DOHH2 (cell line): ENCODE measurements around the gene CERS5.

Source experiments
- H3F3A ChIP-seq: fragments of 200-600 bp; sonication (generic), shearing (Covaris generic); 2 replicates; pipeline ENCODE4 v1.6.0; 2016; ENCODE audit warnings: antibody characterized with exemption, mild to moderate bottlenecking; ENCODE audit not compliant: control insufficient read depth, insufficient read depth
- H3K27ac ChIP-seq: fragments of 200-600 bp; sonication (generic); 2 replicates; pipeline ENCODE4 v1.5.1; 2014; ENCODE audit warnings: low read depth, mild to moderate bottlenecking, low read length, moderate library complexity
- H3K27me3 ChIP-seq: fragments of 200-600 bp; sonication (generic); 2 replicates; pipeline ENCODE4 v1.6.1; 2014; ENCODE audit warnings: mild to moderate bottlenecking, low read length, mixed read lengths; ENCODE audit not compliant: control insufficient read depth
- H3K36me3 ChIP-seq: fragments of 200-600 bp; sonication (generic); 2 replicates; pipeline ENCODE4 v1.6.1; 2014; ENCODE audit warnings: mild to moderate bottlenecking, low read length, moderate library complexity, mixed read lengths; ENCODE audit not compliant: control insufficient read depth
- H3K4me1 ChIP-seq: fragments of 200-600 bp; sonication (generic); 2 replicates; pipeline ENCODE4 v1.6.1; 2014; ENCODE audit warnings: mild to moderate bottlenecking, low read length, mixed read lengths; ENCODE audit not compliant: control insufficient read depth
- H3K4me2 ChIP-seq: fragments of 200-600 bp; sonication (generic); 2 replicates; pipeline ENCODE4 v1.6.0; 2014; ENCODE audit warnings: mild to moderate bottlenecking, low read length, moderate library complexity
- H3K4me3 ChIP-seq: fragments of 200-600 bp; sonication (generic); 2 replicates; pipeline ENCODE4 v1.5.1; 2014; ENCODE audit warnings: mild to moderate bottlenecking, low read length, mixed read lengths
- H3K79me2 ChIP-seq: fragments of 200-600 bp; sonication (generic); 2 replicates; pipeline ENCODE4 v1.6.1; 2014; ENCODE audit warnings: mild to moderate bottlenecking, low read length, mixed read lengths; ENCODE audit not compliant: control insufficient read depth
- H3K9me2 ChIP-seq: fragments of 200-600 bp; sonication (generic); replicated peaks from 2 replicates; pipeline ENCODE4 v1.6.1; 2014; ENCODE audit warnings: mild to moderate bottlenecking, low read length, mixed read lengths; ENCODE audit not compliant: control insufficient read depth
- H3K9me3 ChIP-seq: fragments of 200-600 bp; sonication (generic); 2 replicates; pipeline ENCODE4 v1.6.1; 2014; ENCODE audit warnings: antibody characterized with exemption, low read length, mixed read lengths; ENCODE audit not compliant: control insufficient read depth, insufficient read depth
- H4K20me1 ChIP-seq: fragments of 200-600 bp; sonication (generic); 2 replicates; pipeline ENCODE4 v1.6.0; 2014; ENCODE audit warnings: low read depth, mild to moderate bottlenecking, antibody characterized with exemption, low read length, moderate library complexity; ENCODE audit not compliant: control insufficient read depth, insufficient read depth
- CTCF ChIP-seq: fragments of 200-600 bp; sonication (generic); IDR thresholded peaks from one replicate; pipeline ENCODE4 v1.5.1; 2014; ENCODE audit warnings: antibody characterized with exemption, mild to moderate bottlenecking, low read depth, low read length; ENCODE audit not compliant: poor library complexity, severe bottlenecking
- EZH2phosphoT487 ChIP-seq: fragments of 200-600 bp; sonication (generic); IDR thresholded peaks from 2 replicates; pipeline ENCODE4 v1.6.1; 2017; ENCODE audit warnings: borderline replicate concordance, mild to moderate bottlenecking, antibody characterized with exemption, low read length, moderate library complexity, mixed read lengths

CERS5 gene

GRCh38 chr12:50201987-50202521, 34.9 kb upstream of the CERS5 start:
- H3K9me3 ChIP-seq, result no peaks in the 10 kb centered on the region
- TF ChIP-seq EZH2phosphoT487 (no peak), CTCF (no peak)
- no peaks in the 10 kb centered on the region for H3K9me2 ChIP-seq
- peaks cover 5% of the 10 kb centered on the region; the same call in 1 of the 2 replicates for H3F3A ChIP-seq
- H4K20me1 ChIP-seq, result no peaks in the 10 kb centered on the region
- peaks cover 53% of the 10 kb centered on the region for H3K36me3 ChIP-seq
- peaks cover 4% of the 10 kb centered on the region; the same call in 1 of the 2 replicates for H3K79me2 ChIP-seq
- no peaks in the 10 kb centered on the region for H3K27me3 ChIP-seq
- peaks cover under 1% of the 10 kb centered on the region; the same call in 1 of the 2 replicates for H3K4me1 ChIP-seq
- no peak overlapping the region for H3K4me3 ChIP-seq
- no peak overlapping the region for H3K27ac ChIP-seq
- H3K4me2 ChIP-seq, result no peak overlapping the region

GRCh38 chr12:50200552-50201273, 33.5 kb upstream of the CERS5 start:
- no peaks in the 10 kb centered on the region for H3K9me3 ChIP-seq
- H3K9me2 ChIP-seq, result no peaks in the 10 kb centered on the region
- H3K79me2 ChIP-seq, result no peaks in the 10 kb centered on the region
- H3F3A ChIP-seq, result peaks cover 2% of the 10 kb centered on the region; the same call in 1 of the 2 replicates
- H3K4me1 ChIP-seq, result no peaks in the 10 kb centered on the region
- TF ChIP-seq CTCF (no peak), EZH2phosphoT487 (no peak)
- no peak overlapping the region for H3K4me2 ChIP-seq
- H3K27ac ChIP-seq, result no peak overlapping the region
- no peaks in the 10 kb centered on the region for H4K20me1 ChIP-seq
- no peaks in the 10 kb centered on the region for H3K27me3 ChIP-seq
- H3K4me3 ChIP-seq, result no peak overlapping the region
- H3K36me3 ChIP-seq, result peaks cover 52% of the 10 kb centered on the region

GRCh38 chr12:50198829-50199228, 31.7 kb upstream of the CERS5 start:
- H3K79me2 ChIP-seq, result no peaks in the 10 kb centered on the region
- no peak overlapping the region for H3K4me2 ChIP-seq
- no peaks in the 10 kb centered on the region for H3K9me3 ChIP-seq
- no peaks in the 10 kb centered on the region for H3K27me3 ChIP-seq
- peaks cover 2% of the 10 kb centered on the region; the same call in 1 of the 2 replicates for H3F3A ChIP-seq
- no peaks in the 10 kb centered on the region for H4K20me1 ChIP-seq
- no peaks in the 10 kb centered on the region for H3K4me1 ChIP-seq
- H3K36me3 ChIP-seq, result peaks cover 42% of the 10 kb centered on the region
- H3K9me2 ChIP-seq, result no peaks in the 10 kb centered on the region
- H3K27ac ChIP-seq, result no peak overlapping the region
- H3K4me3 ChIP-seq, result no peak overlapping the region
- TF ChIP-seq CTCF (no peak), EZH2phosphoT487 (no peak)
